GM12892 (cell line): ENCODE measurements around the gene ARHGEF3.
A peak's percentile ranks its signal among the peaks of the same experiment; 100 is the strongest.
"Not testable (repeated sequence)": the region's sequence is repeated elsewhere in the genome, so short reads cannot be mapped to it uniquely, and the experiment has no call there.

ENCODE experiments used
- DNase-seq: peaks from one replicate; pipeline ENCODE4 v3.0.0; 2011; ENCODE audit not compliant: insufficient read length
- FAIRE-seq: peaks from 2 replicates; lab custom pipeline; 2011; peaks lifted over from hg19 to GRCh38; lab: Jason Lieb, UNC
- POLR2A ChIP-seq: IDR thresholded peaks from 2 replicates; pipeline ENCODE4 v1.6.1; 2011; ENCODE audit warnings: low read depth, low read length, control low read depth
- POLR2AphosphoS5 ChIP-seq: IDR thresholded peaks from 2 replicates; pipeline ENCODE4 v1.6.1; 2011; ENCODE audit warnings: low read depth, low read length, control low read depth
- TAF1 ChIP-seq: IDR thresholded peaks from 2 replicates; pipeline ENCODE4 v1.6.1; 2011; ENCODE audit warnings: low read depth, mild to moderate bottlenecking, control low read depth, low read length, borderline replicate concordance

ARHGEF3 gene

GRCh38 chr3:56732109-56732508, 69.6 kb downstream of the ARHGEF3 start:
- no peak for TF ChIP-seq POLR2AphosphoS5
- no peak for TF ChIP-seq TAF1
- TF ChIP-seq POLR2A: no peak
- FAIRE-seq (no peak), DNase-seq (no peak)

GRCh38 chr3:56725175-56725574, 76.6 kb downstream of the ARHGEF3 start:
- peak; percentile 37 for DNase-seq
- FAIRE-seq: peak; percentile 99
- TF ChIP-seq POLR2AphosphoS5 (no peak), TAF1 (no peak), POLR2A (no peak)

DNA sequence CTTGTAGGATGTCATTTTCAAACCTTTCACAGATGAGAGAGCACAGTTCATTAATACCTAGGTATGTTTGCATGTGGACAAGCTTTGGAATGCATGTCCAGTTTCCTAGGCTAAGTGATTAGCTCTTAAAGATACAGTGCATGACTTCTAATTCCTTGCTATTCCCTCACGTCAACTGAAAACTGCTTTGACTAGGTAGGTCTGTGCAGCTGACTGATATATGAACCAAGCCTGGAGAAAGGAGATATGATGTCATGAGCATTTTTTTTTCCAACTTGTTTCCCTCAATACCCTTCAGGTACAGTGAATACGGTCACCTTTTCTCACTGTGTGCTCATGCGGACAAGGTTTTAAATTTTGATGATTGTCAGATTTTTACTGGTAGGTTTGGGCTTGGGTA, 77.1 kb downstream of the ARHGEF3 start:
- TF ChIP-seq TAF1: no peak
- TF ChIP-seq POLR2A: no peak
- no peak for TF ChIP-seq POLR2AphosphoS5
- DNase-seq: no peak
- no peak for FAIRE-seq

- DNase-seq: no peak
- peak; percentile 48 for FAIRE-seq
- no peak for TF ChIP-seq TAF1
- no peak for TF ChIP-seq POLR2A
- TF ChIP-seq POLR2AphosphoS5: no peak
Measured at GRCh38 chr3:56720849-56721248, 80.9 kb downstream of the ARHGEF3 start.

DNA sequence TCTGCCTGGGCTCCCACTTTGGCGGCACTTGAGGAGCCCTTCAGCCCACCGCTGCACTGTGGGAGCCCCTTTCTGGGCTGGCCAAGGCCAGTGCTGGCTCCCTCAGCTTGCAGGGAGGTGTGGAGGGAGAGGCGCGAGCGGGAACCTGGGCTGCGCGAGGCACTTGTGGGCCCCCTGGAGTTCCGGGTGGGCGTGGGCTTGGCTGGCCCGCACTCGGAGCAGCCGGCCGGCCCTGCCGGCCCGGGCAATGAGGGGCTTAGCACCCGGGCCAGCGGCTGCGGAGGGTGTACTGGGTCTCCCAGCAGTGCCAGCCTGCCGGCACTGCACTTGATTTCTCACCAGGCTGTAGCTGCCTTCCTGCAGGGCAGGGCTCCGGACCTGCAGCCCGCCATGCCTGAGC, 82.9 kb downstream of the ARHGEF3 start:
- DNase-seq, FAIRE-seq: not testable (repeated sequence)

- no peak for FAIRE-seq
- DNase-seq: no peak
- TF ChIP-seq POLR2A (no peak), TAF1 (no peak), POLR2AphosphoS5 (no peak)
Measured at GRCh38 chr3:56711344-56711743, 90.4 kb downstream of the ARHGEF3 start.

DNA sequence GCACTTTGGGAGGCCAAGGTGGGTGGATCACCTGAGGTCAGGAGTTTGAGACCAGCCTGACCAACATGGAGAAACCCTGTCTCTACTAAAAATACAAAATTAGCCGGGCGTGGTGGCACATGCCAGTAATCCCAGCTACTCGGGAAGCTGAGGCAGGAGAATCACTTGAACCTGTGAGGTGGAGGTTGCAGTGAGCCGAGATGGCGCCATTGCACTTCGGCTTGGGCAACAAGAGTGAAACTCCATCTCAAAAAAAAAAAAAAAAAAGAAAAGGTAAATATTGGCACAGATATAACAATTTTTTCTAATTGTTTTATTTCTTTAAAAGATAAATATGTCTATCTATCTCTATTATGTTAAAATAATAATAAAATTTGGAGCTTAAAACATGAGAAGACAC, 94.3 kb downstream of the ARHGEF3 start:
- DNase-seq, FAIRE-seq: not testable (repeated sequence)

DNA sequence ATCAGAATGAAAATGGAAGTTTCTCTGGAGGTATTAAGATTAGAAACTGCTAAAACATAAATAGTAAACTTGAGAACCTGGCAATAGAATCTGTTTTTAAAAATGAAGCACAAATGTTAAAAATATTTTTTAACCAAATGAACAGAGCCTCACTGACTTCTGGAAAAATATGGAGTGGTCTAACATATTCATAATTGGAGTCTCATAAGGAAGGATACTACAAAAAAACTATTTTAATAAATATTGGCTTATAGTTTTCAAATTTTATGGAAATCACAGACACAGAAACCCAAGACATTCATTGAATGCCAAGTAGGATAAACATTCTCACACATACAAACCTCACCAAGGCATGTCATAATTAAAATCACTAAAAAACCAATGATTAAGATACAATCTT, 95.1 kb downstream of the ARHGEF3 start:
- FAIRE-seq (no peak), DNase-seq (no peak)
- no peak for TF ChIP-seq POLR2AphosphoS5
- TF ChIP-seq TAF1: no peak
- no peak for TF ChIP-seq POLR2A

- no peak for DNase-seq
- no peak for FAIRE-seq
- TF ChIP-seq POLR2AphosphoS5 (no peak), POLR2A (no peak), TAF1 (no peak)
Measured at GRCh38 chr3:56704706-56705105, 97.0 kb downstream of the ARHGEF3 start.

DNA sequence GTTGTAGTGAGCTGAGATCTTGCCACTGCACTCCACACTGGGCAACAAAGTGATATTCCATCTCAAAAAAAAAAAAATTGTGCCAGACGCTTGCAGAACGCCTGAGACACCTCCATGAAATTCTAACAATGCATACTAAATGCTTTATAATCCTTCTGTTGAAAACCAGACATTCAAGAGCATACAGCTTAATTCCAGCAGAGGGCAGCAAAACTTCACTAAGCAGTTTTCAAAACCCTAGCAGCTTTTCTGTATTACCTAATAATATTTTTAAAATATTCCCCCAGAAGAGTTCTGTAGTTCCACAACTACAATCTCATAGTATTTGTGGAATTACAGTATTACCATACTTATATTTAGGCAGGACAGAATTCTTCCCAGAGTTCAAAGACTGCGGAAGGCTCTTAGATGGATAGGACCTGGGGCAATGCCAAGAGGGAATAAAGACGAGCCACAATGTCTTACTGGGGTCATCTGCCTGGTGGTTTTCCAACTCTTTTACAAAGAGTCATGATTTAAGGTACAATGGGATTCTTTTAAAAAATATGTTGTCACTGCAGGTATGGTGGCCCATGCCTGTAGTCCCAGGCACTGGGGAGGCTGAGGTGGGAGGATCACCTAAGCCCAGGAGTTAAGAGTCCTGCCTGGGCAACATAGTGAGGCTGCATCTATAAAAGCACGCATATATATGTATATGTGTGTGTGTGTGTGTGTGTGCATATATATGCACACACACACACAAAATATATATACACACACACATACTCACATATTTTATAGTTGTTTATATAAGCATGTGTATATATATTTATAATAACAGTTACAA, 99.0 kb downstream of the ARHGEF3 start:
- DNase-seq (no peak), FAIRE-seq (no peak)
- TF ChIP-seq POLR2AphosphoS5 (no peak), TAF1 (no peak), POLR2A (no peak)

DNA sequence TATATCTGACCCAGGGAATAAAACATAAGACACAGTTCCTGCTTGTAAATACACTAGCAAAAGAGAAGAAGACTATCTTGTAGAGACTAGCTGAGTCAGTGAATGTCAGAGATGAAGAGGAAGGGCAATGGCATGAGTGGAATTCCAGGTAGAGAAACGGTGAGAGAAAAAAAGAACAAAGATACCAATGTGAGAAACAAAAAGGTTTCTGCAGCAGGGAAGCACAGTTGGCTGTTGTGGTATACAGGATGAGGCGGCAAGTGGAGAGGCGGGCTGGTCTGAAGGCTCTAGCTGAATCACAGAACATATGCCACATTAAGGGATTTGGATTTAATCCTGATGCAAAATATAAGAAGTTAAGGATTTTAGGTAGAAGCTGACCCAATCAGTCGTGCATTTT, 101.6 kb downstream of the ARHGEF3 start:
- no peak for DNase-seq
- no peak for FAIRE-seq
- TF ChIP-seq TAF1: no peak
- TF ChIP-seq POLR2A: no peak
- no peak for TF ChIP-seq POLR2AphosphoS5

DNA sequence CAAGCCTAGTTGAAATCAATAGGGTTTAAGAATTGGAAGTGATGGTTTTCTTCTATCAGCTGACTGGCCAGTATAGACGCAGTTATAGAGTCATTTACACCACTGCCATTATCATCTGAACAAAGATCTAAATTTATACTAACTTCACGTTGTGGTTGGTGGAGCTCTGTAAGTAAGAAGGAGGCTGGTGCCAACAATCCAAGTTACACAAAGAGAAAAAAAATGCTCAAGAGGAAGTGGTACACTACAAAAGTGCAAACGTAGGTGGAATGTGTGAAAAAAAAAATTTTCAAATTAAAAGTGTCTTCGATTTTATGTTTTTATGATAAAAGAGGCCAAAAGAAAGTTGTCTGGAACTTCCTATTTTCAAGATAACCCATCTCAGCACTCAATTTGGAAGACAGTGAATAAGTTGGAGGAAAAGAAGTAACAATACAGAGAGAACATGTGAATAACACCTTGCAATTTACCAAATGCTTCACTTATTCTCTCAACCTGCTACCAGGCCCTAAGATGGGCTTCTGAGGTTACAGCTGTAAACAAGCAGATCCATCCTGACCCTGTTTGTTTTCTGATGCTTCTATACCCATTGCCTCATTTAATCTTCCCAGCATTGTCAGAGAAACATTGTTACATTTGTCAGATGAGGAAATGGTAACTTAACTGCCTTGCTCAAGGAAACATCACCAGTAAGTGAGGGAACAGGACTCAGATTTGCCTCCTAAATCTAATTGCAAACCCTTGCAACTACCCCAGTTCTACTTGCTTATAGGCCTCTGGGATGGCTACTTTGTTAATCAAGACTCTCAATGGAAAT, 106.7 kb downstream of the ARHGEF3 start:
- TF ChIP-seq POLR2AphosphoS5 (no peak), TAF1 (no peak), POLR2A (no peak)

More for the DNA sequence above, 106.7 kb downstream of the ARHGEF3 start:
- FAIRE-seq (peak; percentile 58), DNase-seq (no peak)
